Fibroblast of the aortic adventitia (primary cell): ENCODE data around the gene SPATA31E1. TPM values are rescaled to one million over a fixed set of nuclear protein-coding genes. Genes with fewer than 3 reads are reported as not detected.

Source experiments
- DNase-seq: peaks from one replicate; pipeline ENCODE4 v3.0.0-alpha.2; 2010; ENCODE audit warnings: low read depth
- H3K4me3 ChIP-seq: 2 replicates; pipeline ENCODE4 v1.5.1; 2011; ENCODE audit warnings: low read depth, mild to moderate bottlenecking, control low read depth, low read length, moderate library complexity
- CTCF ChIP-seq: IDR thresholded peaks from 2 replicates; pipeline ENCODE4 v1.5.1; 2011; ENCODE audit warnings: mild to moderate bottlenecking, low read length, control low read depth, inconsistent platforms; ENCODE audit not compliant: insufficient read depth
- total RNA-seq: library from RNA; depleted of rRNA; stranded (reverse); fragments of >200 nt; gene quantifications from 2 replicates; pipeline ENCODE4 v1.2.3, GENCODE V29; 2012; ENCODE audit warnings: low replicate concordance

SPATA31E1 gene
- total RNA-seq, 1 donor, result not detected

DNA sequence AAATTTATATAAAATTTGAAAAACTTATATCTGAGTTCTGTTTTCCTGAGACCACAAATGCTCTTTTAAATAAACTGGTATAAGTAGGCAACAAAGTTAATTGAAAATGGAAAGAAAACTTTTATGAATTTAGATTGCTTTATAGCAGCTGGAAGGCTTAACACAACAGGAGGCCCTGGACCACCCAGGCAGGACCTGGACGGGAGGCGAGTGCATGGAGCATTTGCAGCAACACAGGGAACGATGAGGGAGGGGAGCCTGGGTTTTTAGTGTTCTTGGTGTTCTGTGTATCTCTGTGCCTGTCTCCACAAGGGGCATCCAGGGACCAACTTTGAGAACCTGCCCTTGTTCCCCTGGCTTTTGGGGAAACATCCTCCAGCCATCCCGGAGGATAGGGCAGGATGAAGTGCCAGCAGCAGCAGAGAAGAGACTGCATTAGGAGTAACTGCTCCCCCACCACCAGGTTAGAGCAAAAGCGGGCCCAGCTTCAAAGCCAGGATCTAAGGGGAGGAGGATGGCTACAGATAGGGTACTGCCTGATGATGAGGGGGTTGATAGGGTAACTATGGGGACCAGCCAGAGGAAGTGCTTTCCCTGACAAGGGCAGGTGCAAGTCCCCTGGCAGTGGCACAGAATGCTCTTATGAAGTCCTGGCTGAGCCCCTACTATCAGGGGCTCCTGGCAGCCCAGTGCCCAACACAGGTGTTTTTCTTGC is 6.7 kb upstream of the SPATA31E1 start:
- TF ChIP-seq CTCF, result no peak
- DNase-seq, result no peak
- H3K4me3 ChIP-seq, result no peak overlapping the region

DNA sequence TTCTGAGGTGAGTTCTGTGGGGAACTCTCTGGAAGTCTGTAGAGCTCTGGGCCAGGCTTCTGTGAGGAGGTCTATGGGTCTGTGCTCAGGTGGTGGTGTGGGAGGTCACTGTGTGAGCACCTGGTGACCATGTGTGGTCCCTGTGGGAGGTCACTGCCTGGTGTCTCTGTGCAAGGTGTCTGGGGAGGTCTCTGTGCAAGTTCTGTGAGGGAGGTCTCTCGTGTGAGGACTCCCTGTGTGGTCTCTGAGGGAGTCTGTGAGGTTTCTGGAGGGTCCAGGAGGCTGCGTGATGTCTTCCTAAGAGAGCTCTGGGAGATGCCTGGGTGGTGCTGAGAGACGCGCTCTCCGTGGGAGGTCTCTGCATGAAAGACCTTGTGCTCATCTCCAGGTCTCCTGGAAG is 6.0 kb upstream of the SPATA31E1 start:
- H3K4me3 ChIP-seq, result no peak overlapping the region
- DNase-seq, result no peak
- TF ChIP-seq CTCF, result no peak

- TF ChIP-seq CTCF, result no peak
- no peak overlapping the region for H3K4me3 ChIP-seq
- DNase-seq, result peak; percentile 85
Measured at GRCh38 chr9:87878989-87879511, 3.6 kb upstream of the SPATA31E1 start.

- no peak overlapping the region for H3K4me3 ChIP-seq
- DNase-seq, result no peak
Measured at GRCh38 chr9:87880116-87880515, 2.6 kb upstream of the SPATA31E1 start.

DNA sequence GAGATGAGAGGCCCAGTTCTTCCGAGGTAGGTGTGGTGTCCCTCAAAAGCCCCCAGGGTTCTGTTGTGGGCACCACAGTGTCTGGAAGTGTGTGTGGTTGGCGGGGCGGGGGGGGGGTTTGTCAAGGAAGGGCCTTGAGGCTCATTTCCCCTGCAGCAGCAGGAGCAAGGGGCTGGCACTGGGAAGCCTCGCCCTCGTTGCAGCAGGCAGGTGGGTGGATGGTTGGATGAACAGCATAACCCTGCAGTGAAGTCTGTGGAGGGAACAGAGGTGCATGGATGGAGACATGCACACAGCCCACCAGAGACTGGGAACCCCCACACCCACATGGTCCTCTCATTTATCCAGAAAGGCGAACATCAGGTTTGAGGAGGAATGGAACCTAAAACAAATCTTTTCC is 2.0 kb upstream of the SPATA31E1 start:
- DNase-seq, result no peak
- no peak for TF ChIP-seq CTCF
- no peak overlapping the region for H3K4me3 ChIP-seq

More at GRCh38 chr9:87880116-87880515, 2.6 kb upstream of the SPATA31E1 start:
- no peak for TF ChIP-seq CTCF

DNA sequence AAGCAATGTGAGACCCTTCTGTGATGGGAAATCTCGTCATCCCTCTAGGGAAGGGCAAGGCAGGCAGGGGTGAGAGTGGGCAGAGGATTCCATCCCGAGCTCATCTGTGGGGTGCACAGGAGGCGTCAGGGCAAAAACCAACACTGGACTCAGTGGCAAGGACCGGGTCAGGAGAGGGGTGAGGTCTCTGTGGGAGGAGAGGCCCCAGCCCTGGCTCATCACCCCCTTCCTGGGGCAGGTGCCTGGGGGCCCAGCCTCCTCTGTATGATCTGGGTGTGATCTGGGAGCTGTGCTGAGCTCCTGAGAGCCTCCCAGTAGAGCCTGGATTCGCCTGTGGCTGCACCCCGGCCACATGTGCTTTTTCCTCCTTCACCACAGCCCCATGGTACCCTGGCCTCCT is 597 bp downstream of the SPATA31E1 start:
- TF ChIP-seq CTCF, result no peak
- DNase-seq, result no peak
- no peak overlapping the region for H3K4me3 ChIP-seq
